H9 (cell line): ENCODE measurements around the gene NRXN2. TPM values are rescaled to one million over a fixed set of nuclear protein-coding genes. Genes with fewer than 3 reads are reported as not detected.

ENCODE experiments used
- DNase-seq: peaks from one replicate; pipeline ENCODE4 v3.0.0-alpha.2; 2017
- H2AFZ ChIP-seq: one replicate; pipeline ENCODE4 v1.6.1; 2013; ENCODE audit warnings: mild to moderate bottlenecking, low read length, control low read depth, moderate library complexity
- H2AK5ac ChIP-seq: 2 replicates; pipeline ENCODE4 v1.6.1; 2013; ENCODE audit warnings: low read length, control low read depth, mixed read lengths; ENCODE audit not compliant: insufficient read length
- H2BK120ac ChIP-seq: one replicate; pipeline ENCODE4 v1.6.1; 2013; ENCODE audit warnings: low read depth, mild to moderate bottlenecking, low read length, control low read depth, inconsistent platforms; ENCODE audit not compliant: poor library complexity, severe bottlenecking
- H2BK12ac ChIP-seq: 2 replicates; pipeline ENCODE4 v1.6.1; 2013; ENCODE audit warnings: low read length, control low read depth, mixed read lengths, low read depth; ENCODE audit not compliant: insufficient read length
- H2BK15ac ChIP-seq: 2 replicates; pipeline ENCODE4 v1.6.1; 2013; ENCODE audit warnings: low read depth, low read length, control low read depth
- H2BK20ac ChIP-seq: one replicate; pipeline ENCODE4 v1.6.1; 2013; ENCODE audit warnings: low read depth, mild to moderate bottlenecking, low read length, control low read depth, inconsistent platforms; ENCODE audit not compliant: poor library complexity, severe bottlenecking
- H2BK5ac ChIP-seq: 2 replicates; pipeline ENCODE4 v1.6.1; 2013; ENCODE audit warnings: low read length, control low read depth, mixed read lengths; ENCODE audit not compliant: insufficient read length
- H3K14ac ChIP-seq: 2 replicates; pipeline ENCODE4 v1.6.1; 2013; ENCODE audit warnings: low read length, control low read depth; ENCODE audit not compliant: insufficient read depth
- H3K18ac ChIP-seq: 2 replicates; pipeline ENCODE4 v1.6.1; 2013; ENCODE audit warnings: low read depth, mild to moderate bottlenecking, mixed read lengths, low read length, control low read depth; ENCODE audit not compliant: insufficient read length
- H3K23ac ChIP-seq: 2 replicates; pipeline ENCODE4 v1.6.1; 2013; ENCODE audit warnings: low read length, control low read depth, mixed read lengths, low read depth; ENCODE audit not compliant: insufficient read length
- H3K23me2 ChIP-seq: 2 replicates; pipeline ENCODE4 v1.6.1; 2013; ENCODE audit warnings: low read depth, mild to moderate bottlenecking, mixed read lengths, low read length, control low read depth; ENCODE audit not compliant: insufficient read length, poor library complexity, severe bottlenecking
- H3K27ac ChIP-seq: 2 replicates; pipeline ENCODE4 v1.5.1; 2013; ENCODE audit warnings: low read length, control low read depth, mixed read lengths, low read depth; ENCODE audit not compliant: insufficient read length
- H3K27me3 ChIP-seq: 2 replicates; pipeline ENCODE4 v1.6.1; 2013; ENCODE audit warnings: low read length, control low read depth, inconsistent platforms; ENCODE audit not compliant: insufficient read depth
- H3K4ac ChIP-seq: 2 replicates; pipeline ENCODE4 v1.6.1; 2013; ENCODE audit warnings: low read depth, mild to moderate bottlenecking, control low read depth, inconsistent platforms, low read length, moderate library complexity
- H3K4me1 ChIP-seq: 2 replicates; pipeline ENCODE4 v1.6.1; 2013; ENCODE audit warnings: low read length, control low read depth, inconsistent platforms; ENCODE audit not compliant: insufficient read depth
- H3K4me2 ChIP-seq: 2 replicates; pipeline ENCODE4 v1.6.1; 2013; ENCODE audit warnings: low read length, control low read depth, mixed read lengths; ENCODE audit not compliant: insufficient read length, insufficient read depth
- H3K56ac ChIP-seq: 2 replicates; pipeline ENCODE4 v1.6.1; 2013; ENCODE audit warnings: low read depth, mild to moderate bottlenecking, mixed read lengths, low read length, control low read depth; ENCODE audit not compliant: insufficient read length
- H3K79me1 ChIP-seq: 2 replicates; pipeline ENCODE4 v1.6.1; 2013; ENCODE audit warnings: low read depth, mild to moderate bottlenecking, moderate library complexity, low read length, control low read depth, inconsistent platforms; ENCODE audit not compliant: insufficient read depth, poor library complexity, severe bottlenecking
- H3K79me2 ChIP-seq: 2 replicates; pipeline ENCODE4 v1.6.1; 2013; ENCODE audit warnings: low read length, control low read depth, inconsistent platforms; ENCODE audit not compliant: insufficient read depth
- H3K9ac ChIP-seq: 2 replicates; pipeline ENCODE4 v1.6.1; 2013; ENCODE audit warnings: low read length, control low read depth, mixed read lengths; ENCODE audit not compliant: insufficient read length; ENCODE audit errors: extremely low read depth
- H3K9me3 ChIP-seq: one replicate; pipeline ENCODE4 v1.6.1; 2013; ENCODE audit warnings: low read depth, low read length, inconsistent platforms; ENCODE audit not compliant: control insufficient read depth
- H3T11ph ChIP-seq: one replicate; pipeline ENCODE4 v1.6.1; 2013; ENCODE audit warnings: mild to moderate bottlenecking, low read length, control low read depth, inconsistent platforms
- H4K20me1 ChIP-seq: one replicate; pipeline ENCODE4 v1.6.1; 2013; ENCODE audit not compliant: control insufficient read depth, insufficient read length, insufficient read depth
- H4K5ac ChIP-seq: 2 replicates; pipeline ENCODE4 v1.6.1; 2013; ENCODE audit warnings: low read depth, mild to moderate bottlenecking, mixed read lengths, low read length, control low read depth; ENCODE audit not compliant: insufficient read length
- H4K8ac ChIP-seq: replicated peaks from 2 replicates; pipeline ENCODE4 v1.6.1; 2013; ENCODE audit warnings: low read length, control low read depth, mixed read lengths, low read depth; ENCODE audit not compliant: insufficient read length
- H4K91ac ChIP-seq: 2 replicates; pipeline ENCODE4 v1.6.1; 2013; ENCODE audit warnings: low read depth, mild to moderate bottlenecking, moderate library complexity, mixed read lengths, low read length, control low read depth; ENCODE audit not compliant: insufficient read length
- H3K27ac Mint-ChIP-seq, 3 experiments: 2 replicates in 2 of 3; 3 replicates in 1 of 3; pipeline ENCODE4 v1.8.0; 2020 to 2021; ENCODE audit warnings: mixed read lengths in 3 of 3, mild to moderate bottlenecking in 1 of 3, moderate library complexity in 1 of 3
- H3K27me3 Mint-ChIP-seq: 2 replicates; pipeline ENCODE4 v1.8.0; 2021; ENCODE audit warnings: low read depth, mild to moderate bottlenecking, moderate library complexity, mixed read lengths
- H3K36me3 Mint-ChIP-seq, 3 experiments: 2 replicates in 2 of 3; 3 replicates in 1 of 3; pipeline ENCODE4 v1.8.0; 2020 to 2021; ENCODE audit warnings: low read depth in 3 of 3, mixed read lengths in 3 of 3; ENCODE audit not compliant: insufficient read depth in 1 of 3
- H3K4me1 Mint-ChIP-seq, 2 experiments: 2 replicates each; pipeline ENCODE4 v1.8.0; 2020; ENCODE audit warnings: mixed read lengths in 2 of 2
- H3K4me3 Mint-ChIP-seq, 2 experiments: 2 replicates in 1 of 2; 3 replicates in 1 of 2; pipeline ENCODE4 v1.8.0; 2020 to 2021; ENCODE audit warnings: mild to moderate bottlenecking in 2 of 2, mixed read lengths in 2 of 2, moderate library complexity in 1 of 2
- H3K9me3 Mint-ChIP-seq, 2 experiments: 2 replicates in 1 of 2; 3 replicates in 1 of 2; pipeline ENCODE4 v1.8.0; 2020; ENCODE audit warnings: mild to moderate bottlenecking in 2 of 2, mixed read lengths in 2 of 2, moderate library complexity in 1 of 2
- CTCF ChIP-seq: fragments of 200-600 bp; sonication (generic); conservative IDR thresholded peaks from 3 replicates; pipeline ENCODE4 v1.8.0; 2021; ENCODE audit warnings: antibody characterized with exemption, mild to moderate bottlenecking
- WGBS: extraction: QIAGEN DNeasy Blood & Tissue Kit; methylation state at CpG from one replicate; pipeline ENCODE4 v1.1.7; 2013; ENCODE audit warnings: missing lambda C conversion rate, low lambda C conversion rate, mixed read lengths; ENCODE audit not compliant: insufficient read length; ENCODE audit errors: extremely low coverage; 5-methylcytosine and 5-hydroxymethylcytosine counted together
- total RNA-seq: library from RNA; stranded (reverse); gene quantifications from 2 replicates; pipeline ENCODE4 v1.2.1, GENCODE V29; 2021

The NRXN2 gene
- total RNA-seq, 1 experiment from 2014 or later: 3.9 TPM

DNA sequence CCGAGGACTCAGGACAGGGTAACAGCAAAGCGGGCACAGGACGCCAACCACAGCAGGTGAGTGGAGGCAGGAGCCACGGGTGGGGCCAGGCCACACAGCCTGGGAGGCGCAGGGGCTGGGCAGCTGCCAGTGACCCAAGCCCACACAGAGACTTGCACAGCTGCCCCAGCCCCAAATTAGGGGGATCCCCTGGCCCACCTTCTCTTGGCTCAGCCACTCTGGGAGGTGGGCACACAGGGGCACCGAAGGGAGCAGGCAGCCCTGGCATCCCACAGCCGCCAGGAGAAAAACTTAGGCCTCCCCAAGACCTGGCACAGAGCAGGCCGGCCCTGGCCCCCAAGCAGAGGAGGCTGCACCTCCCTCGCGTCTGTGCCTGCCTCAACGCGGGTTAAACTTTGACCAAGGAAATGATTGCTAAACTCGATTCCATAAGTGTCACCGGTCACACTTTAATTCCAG is 132.2 kb downstream of the NRXN2 start, which contains the start of gene SLC22A12:
Gene SLC22A12, plus strand, starts transcription at position 458 of the 459 bp plus-strand sequence. CDS start 337 bp downstream, outside the sequence.
- H3K27ac Mint-ChIP-seq: no peak within 1 kb of the TSS

More for the DNA sequence above, 132.2 kb downstream of the NRXN2 start, which contains the start of gene SLC22A12:
- Histone ChIP-seq H2BK120ac (no peak within 1 kb of the TSS), H3K4me2 (no peak within 1 kb of the TSS), H2AK5ac (no peak within 1 kb of the TSS), H3K79me1 (no peaks in the 10 kb centered on the region), H2BK15ac (no peak within 1 kb of the TSS), H3K9me3 (no peaks in the 10 kb centered on the region), H4K20me1 (no peaks in the 10 kb centered on the region), H2AFZ (no peak within 1 kb of the TSS), H3K4me1 (no peaks in the 10 kb centered on the region), H3T11ph (no peak within 1 kb of the TSS), H3K18ac (no peak within 1 kb of the TSS), H4K8ac (no peak within 1 kb of the TSS), H3K14ac (peak within 1 kb of the TSS; percentile 41; the same call in 1 of the 2 replicates), H4K91ac (no peak within 1 kb of the TSS), H2BK20ac (no peak within 1 kb of the TSS), H3K4ac (no peak within 1 kb of the TSS), H3K23ac (no peak within 1 kb of the TSS), H4K5ac (no peak within 1 kb of the TSS), H3K79me2 (no peaks in the 10 kb centered on the region), H2BK12ac (no peak within 1 kb of the TSS), H3K56ac (no peak within 1 kb of the TSS), H2BK5ac (no peak within 1 kb of the TSS), H3K27ac (no peak within 1 kb of the TSS), H3K23me2 (no peaks in the 10 kb centered on the region), H3K9ac (no peak within 1 kb of the TSS), H3K27me3 (no peaks in the 10 kb centered on the region)
- no peak for TF ChIP-seq CTCF
- DNase-seq: no peak
- Mint-ChIP-seq H3K9me3 (peaks cover 9 to 11% of the 10 kb centered on the region in 2 experiments), H3K27me3 (peaks cover 37% of the 10 kb centered on the region), H3K4me3 (no peak within 1 kb of the TSS), H3K36me3 (no peaks in the 10 kb centered on the region; a peak in 2 of 7 replicates), H3K4me1 (no peaks in the 10 kb centered on the region)
- no CpG with 5 or more reads among the region's 14 CpGs for WGBS
